DMS153 (cell line): ENCODE data around the gene SOS2.
A peak's percentile ranks its signal among the peaks of the same experiment; 100 is the strongest.

Source experiments
- DNase-seq: peaks from one replicate; lab custom pipeline; 2025; lab: John Stamatoyannopoulos, UW

The SOS2 gene

DNA sequence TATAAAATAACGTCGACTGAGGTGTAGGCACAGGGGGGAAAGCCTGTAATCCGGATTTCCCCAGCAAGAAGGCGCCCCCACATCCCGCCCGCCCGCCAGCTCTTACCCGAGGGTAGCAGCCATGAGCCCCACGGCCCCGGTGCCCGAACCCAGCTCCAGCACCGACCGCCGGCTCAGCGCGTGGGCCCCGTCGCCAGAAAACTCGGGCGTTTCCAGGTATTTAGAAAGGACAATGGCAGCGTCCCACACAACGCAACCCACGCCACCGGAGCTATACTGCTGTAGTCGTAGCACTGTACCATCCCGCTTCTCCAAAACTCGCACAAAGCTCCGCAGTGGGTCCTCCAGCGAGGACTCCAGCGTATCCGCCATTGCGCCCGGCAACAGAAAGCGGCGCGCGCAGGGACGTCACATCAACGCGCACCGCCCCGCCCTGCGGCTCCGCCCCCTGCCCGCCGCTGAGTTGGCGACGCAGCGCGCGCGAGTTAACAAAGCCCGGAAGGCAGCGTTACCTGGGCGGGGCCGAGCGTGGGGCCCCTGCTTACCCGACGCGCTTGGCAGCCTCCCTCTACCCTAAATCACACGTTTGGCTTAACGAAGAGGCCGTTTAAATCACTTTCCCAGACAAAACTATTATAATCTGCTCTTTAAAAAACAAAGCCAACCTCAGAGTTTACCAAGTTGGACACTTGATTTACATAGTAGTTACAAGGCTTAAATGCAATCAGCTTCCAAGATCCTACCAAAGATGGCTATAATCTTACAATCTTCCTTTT lies 115.0 kb downstream of the SOS2 start, which contains the start of gene VCPKMT:
TSS of gene VCPKMT (minus strand) at position 392 of the 776 bp plus-strand sequence. CDS start at position 372, 20 bp downstream.
- peak; percentile 81 for DNase-seq

DNA sequence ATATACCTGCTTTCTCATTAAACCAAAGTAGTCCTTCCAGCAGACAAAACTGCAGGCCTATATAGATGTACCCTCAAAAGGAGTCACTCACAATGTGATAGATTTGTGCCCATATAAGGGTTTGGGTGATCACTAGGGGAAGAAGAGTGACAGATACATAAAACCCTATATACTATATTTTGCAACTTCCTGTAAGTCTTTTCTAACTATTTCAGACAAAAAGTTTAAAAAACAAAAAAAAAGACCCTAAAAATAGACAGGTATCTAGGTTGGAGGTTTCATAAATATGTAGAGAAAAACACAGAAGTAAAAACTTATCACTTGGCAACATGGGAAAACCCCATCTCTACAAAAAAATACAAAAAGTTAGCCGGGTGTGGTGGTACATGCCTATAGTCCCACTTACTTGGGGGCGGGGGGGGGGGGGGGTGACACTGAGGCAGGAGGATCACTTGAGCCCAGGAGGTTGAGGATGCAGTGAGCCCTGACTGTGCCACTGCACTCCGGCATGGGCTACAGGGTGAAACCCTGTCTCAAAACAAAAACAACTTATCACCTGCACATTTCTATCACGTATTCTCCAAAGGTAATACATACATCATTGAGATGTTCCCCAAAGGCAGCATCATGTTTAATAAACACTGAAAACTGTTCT lies 117.9 kb downstream of the SOS2 start:
- DNase-seq: no peak

DNA sequence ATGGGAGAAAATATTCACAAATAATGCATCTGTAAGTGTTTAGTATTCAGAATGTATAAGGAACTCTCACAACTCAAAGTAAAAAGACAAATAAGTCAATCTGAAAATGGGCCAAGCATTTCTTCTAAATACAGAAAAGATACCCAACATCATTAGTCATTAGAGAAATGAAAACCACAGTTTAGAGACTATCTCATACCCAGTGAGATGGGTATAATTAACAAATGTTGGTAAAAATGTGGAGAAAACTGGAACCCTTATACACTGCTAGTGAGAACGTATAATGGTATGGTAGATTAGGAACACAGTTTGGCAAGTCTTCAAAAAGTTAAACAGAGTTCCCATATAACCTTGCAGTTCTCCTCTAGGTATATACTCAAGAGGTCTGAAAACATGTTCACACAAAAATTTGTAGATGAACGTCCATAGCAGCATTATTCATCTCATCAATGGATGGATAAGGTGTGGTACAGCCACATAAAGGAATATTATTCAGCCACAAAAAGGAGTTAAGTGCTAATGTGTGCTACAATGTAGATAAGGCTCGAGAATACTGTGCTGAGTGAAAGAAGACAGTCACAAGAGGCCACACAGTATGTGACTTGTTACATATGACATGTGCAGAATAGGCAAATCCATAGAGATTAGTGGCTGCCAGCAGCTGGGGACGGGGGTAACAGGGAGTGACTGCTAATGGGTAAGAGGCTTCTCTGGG lies 120.9 kb downstream of the SOS2 start:
- DNase-seq: no peak

DNA sequence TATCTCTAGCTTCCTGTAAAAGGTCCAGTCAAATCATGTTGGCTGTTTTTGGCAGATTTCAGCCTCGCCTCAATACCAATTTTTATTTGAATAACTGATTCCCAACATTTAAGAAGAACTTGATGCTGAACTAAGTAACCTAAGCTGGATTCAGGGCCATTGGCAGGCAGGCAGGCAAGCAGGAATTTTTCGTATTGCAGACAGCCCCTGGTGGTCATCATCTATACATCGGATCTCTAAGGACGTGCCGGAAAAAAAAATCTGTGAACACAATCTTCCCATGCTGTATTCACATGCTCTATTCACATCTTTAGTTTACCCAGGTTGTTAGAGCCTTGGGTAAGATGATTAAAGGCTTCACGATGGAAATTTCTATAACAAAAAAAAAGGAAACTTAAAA lies 122.0 kb downstream of the SOS2 start:
- no peak for DNase-seq

DNA sequence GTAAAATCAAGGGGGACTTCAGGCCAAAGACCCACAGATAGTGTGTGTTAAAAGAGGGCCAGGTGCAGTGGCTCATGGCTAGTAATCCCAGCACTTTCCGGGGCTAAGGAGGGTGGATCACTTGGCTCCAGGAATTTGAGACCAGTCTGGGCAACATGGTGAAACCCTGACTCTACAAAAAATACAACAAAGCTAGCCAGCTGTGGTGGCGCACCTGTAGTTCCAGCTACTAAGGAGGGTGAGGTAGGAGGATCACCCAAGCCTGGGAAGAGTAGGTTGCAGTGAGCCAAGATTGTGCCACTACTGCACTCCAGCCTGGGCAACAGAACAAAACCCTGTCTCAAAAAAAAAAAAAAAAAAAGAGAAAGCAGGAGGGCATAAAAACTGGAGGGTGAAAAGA lies 123.5 kb downstream of the SOS2 start:
- DNase-seq: no peak

DNA sequence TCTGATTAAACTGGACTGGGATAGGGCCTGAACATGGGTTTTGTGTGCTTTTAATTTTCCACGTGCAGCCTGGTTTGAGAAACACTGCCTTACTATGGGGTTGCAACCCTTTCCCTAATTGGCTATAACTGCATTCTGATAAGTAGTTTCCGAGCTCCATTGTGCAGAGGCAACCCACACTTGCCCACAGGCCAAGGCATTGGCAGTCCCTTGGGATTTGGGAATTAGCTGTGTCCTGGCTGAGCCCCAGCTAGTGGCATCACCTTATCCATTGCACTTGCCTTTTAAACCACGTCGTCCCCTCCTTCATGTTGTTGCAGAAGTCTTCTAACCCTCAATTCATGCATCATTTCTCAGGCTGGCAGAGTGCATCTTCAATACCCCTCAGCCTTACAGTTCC lies 125.2 kb downstream of the SOS2 start:
- no peak for DNase-seq

DNA sequence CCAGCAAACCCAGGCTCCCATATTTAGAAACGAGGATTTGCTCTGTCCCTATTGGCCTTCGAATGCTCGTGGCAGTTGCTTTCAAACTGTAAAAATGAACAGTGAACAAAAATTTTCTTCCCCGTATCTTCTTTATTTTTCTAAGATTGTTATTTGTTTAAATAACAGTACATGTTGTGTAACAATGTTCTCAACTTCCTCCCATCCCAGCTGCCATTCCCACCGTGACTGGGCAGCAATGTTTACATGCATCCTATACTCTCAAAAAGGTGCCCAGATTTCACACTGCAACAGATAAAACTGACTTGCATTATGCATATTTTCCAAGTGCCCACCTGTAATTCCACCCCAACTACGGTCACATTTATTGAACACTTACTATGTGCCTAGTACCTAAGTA lies 127.8 kb downstream of the SOS2 start:
- DNase-seq: no peak

DNA sequence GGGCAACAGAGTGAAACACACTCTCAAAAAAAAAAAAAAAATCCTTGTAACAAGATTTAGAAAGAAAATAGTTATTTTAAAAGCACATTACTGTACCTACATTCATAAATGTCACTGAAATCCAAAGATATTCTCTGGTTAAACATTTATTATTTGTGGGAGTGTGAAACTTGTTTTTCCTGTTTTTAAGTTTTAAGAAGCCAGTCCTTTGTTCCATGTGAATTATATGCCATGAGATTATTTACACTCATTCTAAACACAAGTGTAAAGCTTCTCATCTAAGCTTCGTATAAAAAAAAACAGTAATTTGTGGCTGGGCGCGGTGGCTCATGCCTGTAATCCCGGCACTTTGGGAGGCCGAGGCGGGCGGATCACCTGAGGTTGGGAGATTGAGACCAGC lies 130.0 kb downstream of the SOS2 start:
- DNase-seq: no peak

DNA sequence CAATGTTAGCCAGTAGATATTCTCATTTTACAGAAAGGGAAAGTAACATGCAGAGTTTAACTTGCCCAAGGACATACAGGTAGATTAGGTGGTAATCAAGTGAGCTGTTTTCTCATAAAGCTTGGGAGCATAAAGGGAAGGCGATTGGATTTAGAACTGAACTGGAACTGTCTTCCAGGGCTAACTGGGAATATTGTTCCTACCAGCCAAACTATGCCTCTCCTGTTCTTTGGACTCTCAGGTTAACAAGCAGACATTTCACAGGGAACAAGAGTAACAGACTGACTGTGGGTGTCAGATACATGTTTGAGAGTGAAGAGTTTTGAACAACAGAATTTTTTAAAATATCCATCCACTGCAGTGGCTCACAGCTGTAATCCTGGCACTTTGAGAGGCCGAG lies 130.6 kb downstream of the SOS2 start:
- no peak for DNase-seq

DNA sequence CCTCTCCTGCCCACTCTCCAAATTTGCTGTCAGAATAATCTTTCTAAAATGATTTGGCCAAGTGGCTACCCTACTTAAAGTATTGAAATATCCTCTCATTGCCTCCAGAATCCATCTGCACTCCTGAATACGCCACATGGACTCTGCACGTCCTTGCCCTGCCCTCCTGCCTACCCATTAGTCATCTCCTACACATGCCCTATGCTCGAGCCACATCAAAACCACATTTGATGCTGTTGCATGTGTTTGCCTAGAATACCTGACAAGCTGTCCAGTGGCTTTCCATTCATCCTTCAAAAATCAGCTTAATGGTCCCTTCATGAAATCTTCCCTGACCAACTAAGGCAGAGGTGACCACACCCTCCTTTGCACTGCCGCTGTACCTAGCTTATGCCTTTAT lies 132.0 kb downstream of the SOS2 start:
- DNase-seq: no peak

DNA sequence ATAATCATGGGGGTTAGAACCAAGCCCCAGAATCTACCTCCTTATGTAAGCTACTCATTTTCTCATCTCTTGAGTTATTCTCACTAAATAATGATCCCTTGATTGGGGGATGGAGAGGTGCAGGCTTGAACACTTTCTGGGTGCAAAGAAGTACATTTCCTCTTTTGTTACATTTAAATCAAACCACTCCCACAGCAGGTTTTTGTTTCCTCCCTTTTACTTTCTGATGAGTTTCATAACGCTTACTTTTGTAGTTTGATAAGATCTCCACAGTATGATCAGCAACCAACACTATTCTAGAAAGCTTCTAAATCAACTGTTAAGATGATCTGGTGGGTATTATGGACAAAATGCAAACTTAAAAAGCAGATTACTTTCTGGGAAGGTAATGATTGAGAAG lies 135.5 kb downstream of the SOS2 start:
- no peak for DNase-seq

DNA sequence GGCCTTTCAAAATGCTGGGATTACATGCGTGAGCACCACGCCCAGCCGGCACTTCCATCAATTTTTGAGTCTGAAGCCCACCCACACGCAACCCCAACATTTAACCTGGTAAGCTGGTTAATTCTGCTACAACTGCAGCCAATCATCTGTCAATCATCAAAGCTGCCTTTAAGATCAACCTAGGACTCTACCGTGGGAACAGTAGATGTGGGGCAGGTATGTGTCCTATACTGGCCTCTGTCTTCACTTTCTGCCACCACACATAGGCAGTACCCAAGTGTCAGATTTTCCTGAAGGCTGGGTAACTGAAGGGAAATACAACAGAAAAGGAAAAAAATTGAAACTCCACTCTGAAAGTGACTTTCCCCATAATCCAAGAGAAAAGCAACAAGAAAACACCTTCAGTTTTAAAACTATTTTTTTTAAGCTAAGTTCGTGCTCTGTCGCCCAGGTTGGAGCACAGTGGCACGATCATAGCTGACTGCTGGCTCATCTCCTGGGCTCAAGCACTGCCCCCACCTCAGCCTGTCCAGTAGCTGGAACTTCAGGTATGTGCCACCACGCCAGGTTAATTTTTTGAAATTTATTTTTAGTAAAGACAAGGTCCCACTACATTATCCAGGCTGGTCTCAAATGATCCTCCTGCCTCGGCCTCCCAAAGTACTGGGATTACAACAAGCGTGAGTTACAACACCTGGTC lies 137.2 kb downstream of the SOS2 start:
- DNase-seq: no peak

DNA sequence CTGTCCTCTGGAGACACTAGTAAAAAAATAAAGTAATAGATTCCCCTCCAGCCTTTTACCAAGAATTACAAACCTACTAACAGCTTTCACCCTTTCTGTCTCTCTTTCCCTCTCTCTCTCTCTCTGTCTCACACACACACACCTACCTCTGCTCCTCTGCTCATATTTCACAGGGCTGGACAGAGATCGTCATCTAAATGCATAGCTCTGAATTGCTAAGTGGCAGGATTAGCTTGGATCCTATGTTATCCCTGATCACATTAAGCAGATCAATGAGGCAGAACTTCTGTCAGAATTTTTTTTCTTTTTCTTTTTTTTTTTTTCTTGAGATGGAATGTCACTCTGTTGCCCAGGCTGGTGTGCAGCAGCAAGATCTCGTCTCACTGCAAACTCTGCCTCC lies 137.9 kb downstream of the SOS2 start:
- DNase-seq: no peak

DNA sequence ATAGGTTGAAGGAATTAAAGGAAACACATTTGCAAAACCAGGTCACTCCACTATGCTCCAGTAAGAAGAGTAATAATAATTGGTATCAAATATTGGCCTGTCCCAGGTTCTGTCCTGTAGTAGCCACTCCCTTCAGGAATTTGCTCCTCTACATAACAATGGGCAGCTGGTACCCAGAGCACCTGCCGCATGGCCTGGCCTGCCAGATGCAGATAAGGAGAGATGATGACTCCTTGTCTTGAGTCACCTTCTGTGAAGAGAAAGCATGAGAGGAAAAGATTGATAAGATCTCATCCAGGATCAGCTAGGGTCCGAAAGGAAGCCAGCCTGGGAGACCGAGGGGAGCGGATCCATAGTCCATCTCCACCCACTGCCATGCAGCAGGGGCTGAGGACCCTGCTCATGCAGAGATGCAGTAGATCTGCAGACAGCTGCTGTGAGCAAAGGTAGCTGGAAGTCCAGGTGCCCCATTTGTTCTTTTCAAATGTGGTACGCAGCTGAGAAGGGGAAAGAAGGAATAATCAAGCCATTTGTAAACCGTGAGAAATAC lies 139.3 kb downstream of the SOS2 start:
- DNase-seq: no peak

DNA sequence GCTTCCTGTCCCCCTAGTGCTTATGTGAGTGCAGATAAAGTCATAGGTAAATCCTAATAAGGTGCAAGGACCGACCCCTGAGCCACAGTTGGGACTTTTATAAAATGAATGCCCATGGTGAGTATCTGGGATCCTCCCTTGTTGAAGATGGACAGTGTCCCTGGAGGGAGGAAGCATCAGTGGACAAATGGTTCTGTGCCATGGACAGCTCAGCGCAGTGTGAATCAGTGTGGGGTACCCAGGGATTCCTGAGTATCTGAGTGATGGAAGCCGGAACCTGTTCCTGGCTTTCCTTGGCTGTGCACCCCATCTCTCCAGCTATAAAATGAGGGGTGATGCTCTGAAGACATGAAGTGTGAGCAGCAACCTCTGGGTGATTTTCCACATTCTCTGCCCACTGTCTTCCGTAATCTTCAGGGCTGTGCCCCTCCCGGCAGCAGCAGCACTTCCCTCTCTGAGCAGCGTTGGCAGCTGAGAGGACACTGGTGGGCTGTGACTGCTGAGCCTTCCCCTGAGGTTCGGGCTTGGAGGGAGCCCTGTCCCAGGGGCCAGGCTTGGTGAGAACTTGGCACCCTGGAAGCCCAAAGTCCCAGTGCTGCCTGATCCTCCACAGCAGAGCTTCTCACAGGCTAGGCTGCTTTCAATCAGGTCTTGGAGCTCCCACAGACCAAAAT lies 140.0 kb downstream of the SOS2 start:
- DNase-seq: no peak

DNA sequence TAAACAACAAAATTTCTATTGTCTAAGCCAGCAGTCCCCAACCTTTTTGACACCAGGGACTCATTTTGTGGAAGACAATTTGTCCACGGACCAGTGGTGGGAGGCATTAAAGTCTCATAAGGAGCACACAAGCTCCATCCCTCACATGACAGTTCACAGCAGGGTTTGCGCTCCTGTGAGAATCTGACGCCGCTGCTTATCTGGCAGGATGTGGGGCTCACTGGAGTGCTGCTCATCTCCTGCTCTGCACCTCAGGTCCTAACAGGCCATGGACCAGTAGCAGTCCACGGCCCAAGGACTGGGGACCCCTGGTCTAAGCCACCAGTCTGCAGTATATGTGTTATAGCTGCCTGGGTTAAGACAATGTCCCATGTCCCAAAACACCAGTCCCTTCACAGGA lies 142.2 kb downstream of the SOS2 start:
- no peak for DNase-seq

DNA sequence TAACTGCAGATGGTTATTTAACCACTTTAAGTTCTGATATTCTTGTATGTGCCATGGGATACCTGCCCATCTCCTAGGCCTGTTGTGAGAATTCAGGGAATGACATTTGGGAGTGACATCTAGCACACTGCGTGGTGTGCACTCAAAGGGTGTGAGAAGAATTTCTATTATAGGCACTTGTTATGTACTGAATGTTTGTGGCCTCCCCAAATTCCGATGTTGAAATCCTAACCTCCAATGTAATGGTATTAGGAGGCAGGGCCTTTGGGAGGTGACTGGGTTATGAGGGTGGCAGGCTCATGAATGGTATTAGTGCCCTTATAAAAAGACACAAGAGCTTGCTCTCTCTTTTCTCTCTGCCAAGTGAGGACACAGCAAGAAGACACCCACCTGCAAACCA lies 142.6 kb downstream of the SOS2 start:
- no peak for DNase-seq

DNA sequence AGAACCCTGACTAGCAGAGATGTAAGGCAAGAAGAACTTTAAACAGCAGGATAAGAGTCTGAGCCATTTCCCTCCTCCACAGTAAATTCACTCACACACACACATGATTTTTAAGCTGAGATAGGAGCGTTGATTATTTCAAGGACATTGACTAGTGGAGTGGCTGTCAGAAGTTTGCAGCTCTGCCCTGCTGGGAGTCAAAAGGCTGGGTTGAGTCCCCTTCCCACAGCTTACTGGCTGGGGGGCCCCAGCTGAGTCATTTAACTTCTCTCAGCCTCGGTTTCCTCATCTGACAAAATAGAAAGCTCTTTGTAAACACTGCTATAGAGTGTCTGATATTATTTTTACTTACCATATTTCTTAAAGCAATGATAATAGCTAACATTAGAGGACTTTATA lies 143.3 kb downstream of the SOS2 start:
- no peak for DNase-seq

DNA sequence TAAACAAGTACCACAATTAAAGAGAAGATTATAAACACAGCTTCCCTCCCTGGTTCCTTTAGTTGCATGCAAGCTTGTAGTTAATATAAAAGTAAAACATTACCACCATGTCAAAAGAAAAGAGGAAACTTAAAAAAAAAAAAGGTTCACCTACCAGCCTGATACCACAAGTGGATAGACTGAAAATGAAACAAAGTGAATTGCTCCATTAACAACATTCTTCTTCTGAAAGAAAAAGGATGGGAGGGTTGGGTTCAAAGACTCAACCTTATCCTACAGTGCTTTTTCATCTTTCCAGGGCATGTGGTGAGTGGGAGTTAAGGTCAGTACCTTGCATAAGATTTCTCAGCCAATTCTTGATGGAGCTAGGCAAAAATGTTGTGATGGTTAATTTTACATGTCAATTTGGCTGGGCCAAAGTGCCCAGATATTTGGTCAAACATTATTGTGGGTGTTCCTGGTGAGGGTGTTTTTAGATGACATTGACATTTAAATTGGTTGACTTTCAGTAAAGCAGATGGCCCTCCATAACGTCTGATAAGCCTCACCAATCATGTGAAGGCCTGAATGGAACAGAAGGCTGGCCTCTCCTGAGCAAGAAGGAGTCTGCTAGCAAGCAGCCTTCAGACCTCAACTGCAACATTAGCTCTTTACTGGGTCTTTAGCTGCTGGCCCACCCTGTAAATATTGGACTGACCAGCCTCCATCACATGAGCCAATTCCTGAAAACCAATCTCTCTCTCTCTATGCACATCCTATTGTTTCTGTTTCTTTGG lies 143.8 kb downstream of the SOS2 start:
- no peak for DNase-seq

DNA sequence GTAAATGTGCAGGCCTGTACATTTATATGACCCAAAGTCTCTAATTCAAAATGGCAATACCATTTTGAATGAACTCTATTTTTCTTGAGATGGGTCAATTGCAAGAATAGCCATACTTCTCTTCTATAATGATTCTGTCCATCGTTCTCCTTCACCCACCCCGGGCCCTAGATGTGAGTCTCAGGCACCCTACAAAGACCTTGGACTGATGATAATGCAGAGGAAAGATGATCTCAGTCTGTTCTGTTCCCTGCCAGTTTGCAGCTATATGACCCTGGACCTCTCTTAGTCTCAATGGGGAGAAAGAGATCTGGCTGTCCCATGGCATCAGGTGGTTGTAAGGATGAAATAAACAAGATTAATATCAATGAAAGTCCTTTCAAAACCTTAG lies 145.1 kb downstream of the SOS2 start:
- no peak for DNase-seq
